HG03060 (cell line): ENCODE results near the gene UBAC2.

Experiments used
- ATAC-seq: cut with Tn5 transposase; IDR thresholded peaks from one replicate; pipeline ENCODE4 v1.9.1; 2021; ENCODE audit warnings: low read depth, moderate number of reproducible peaks; ENCODE audit not compliant: unreplicated experiment

The UBAC2 gene

DNA sequence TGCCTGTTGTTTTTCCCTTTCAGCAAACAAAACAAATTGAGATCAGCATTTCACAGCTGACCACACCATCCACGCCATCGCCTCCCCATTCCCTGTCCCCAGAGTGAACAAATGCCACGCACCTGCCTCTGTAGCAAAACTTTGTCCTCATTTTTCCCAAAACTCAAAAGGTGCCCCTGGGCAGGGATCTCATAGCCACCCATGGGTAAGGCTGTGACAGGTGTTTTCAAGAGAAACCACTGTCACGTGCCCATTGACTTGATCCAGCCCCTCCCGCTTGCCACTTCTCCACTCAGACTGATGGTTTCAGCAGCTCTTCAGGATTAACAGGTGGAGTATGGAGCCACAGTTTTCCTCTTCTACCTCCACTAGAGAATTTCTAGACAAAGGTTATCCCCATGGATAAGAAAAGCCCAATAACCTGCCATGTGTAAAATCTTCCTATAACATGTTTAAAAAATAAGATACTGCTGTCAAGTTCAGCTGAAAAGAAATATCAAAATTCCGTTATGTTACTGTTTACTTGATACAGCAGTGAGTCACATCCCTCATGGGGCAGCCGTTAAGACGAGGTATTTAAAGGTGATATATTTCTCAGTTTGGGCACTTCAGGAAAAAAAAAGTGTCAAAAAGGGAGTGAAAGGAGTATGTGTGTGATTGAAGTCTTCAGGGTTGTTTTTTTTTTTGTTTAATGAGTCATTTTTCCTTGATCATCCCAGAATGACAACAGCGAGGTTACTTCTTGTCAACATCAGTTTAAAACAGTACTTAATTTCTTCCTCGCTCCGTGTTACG is 170.0 kb downstream of the UBAC2 start:
- no peak for ATAC-seq

DNA sequence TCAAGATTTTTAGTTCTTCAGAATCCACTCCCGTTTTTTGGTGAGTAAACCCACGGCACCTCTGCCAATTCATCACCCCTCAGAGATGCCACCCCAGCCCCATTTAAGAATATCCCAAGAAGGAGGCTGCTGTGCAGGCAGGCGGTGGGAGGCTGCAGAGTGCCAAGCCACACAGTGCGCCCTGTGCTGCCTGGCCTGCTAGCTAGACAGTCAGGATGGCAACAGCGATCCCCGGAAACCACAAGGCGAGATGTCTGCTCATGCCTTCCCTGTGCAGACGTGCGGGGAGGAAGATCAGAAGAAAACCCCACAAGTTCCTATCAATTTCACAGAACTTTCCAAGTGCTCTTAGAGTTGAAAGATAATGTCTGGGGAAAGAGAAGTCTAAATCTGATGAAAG is 171.3 kb downstream of the UBAC2 start:
- ATAC-seq, result no peak

DNA sequence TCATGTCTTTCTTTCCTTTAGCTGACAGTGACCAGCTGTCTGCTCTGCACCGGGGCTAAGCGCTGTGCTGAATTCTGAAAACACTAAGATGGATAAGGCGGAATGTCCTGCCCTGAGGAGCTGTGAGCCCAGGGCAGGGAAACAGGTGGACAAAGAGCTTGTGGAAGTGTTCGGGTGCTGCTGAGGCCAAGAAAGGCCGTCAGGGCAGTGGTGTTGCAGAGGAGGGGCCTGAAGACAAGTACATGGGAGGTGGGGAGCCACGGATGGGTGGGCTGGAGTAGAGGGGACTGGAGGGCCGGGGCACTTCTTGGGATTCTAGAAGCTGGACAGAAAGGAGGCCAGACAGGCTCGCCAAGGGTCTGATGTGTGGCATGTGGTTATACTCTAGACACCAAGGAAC is 172.8 kb downstream of the UBAC2 start:
- ATAC-seq, result no peak

DNA sequence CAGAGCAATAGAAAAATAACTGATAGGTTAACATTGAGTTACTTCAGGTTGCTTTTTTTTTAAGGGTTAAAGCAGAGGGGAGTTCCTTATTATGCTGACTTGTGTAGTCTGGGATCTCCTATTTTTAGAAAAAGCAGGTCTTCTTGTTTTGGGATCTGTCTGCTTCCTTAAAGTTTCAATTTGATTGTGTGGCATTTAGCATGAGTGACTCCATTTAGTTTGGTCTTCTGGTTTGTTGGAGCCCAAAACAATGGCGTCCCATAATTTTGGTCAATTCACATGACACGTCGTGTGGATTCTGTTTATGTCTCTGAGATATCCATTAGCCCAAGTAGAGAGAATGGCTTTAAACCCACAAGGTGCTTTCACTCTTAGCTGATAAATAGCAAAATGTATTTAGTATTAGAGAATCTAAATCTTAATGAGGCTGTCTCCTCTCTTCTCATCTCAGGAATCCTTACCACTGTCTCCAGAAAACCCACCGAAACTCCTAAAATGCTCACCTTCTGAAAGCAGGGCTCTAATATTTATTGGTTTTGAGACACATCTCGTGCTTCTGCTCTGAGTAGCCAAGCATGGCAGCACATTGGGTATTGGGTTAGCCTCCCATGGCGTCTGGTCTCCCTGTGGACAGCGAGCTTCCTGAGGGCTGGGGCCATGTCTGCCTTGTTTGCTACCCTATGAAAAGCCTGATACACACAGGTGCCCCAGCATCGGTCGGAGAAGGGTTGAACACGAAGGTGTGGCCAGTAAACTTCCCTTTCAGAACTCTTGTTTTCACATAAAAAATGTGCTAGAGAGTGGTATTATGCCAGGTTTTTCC is 173.7 kb downstream of the UBAC2 start:
- no peak for ATAC-seq

DNA sequence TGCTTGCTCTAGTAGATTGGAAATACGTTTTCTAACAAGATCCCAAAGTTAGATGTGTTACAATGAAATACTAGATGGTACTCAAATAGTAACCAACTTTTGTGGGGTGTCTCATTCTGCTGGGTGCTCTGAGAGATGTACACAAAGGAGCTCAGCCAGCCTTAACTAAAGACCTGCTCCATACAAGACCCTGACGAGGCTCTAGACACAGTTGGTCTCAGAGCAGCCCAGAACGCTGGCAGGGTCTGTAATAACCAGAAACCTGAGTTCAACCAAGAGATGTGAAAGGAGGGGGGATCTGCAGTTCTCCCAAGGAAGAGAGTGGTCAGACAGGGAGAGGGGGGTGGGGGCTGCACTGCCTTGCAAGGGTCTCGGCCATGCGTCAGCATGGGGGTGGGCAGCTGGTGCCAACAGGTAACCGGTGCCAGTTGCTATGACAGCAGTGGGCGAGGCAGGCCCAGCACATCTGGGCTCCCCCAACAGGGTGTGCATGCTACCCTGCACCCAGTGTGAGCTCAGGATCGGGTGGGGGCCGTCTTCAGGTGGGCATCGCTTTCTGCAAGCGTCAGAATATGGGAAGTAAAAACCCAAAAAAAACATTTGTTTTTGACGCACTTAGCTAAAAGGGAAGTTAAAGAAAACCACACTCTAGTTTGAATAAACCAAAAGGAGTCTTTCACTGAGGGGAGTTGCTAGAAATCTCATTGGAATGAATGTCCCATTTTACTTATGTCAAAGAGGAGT is 174.5 kb downstream of the UBAC2 start:
- no peak for ATAC-seq

DNA sequence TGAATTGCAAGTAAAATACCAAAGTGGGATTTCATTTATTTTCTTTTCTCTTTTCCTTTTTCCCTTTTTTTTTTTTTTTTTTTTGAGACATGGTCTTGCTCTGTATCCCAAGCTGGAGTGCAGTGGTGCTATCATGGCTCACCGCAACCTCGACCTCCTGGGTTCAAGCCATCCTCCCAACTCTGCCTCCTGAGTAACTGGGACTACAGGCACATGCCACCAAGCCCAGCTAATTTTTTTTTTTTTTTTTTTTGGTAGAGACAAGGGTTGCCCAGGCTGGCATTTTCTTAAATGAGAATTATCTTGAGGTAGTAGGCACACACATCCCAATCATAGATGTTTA is 175.1 kb downstream of the UBAC2 start:
- no peak for ATAC-seq

DNA sequence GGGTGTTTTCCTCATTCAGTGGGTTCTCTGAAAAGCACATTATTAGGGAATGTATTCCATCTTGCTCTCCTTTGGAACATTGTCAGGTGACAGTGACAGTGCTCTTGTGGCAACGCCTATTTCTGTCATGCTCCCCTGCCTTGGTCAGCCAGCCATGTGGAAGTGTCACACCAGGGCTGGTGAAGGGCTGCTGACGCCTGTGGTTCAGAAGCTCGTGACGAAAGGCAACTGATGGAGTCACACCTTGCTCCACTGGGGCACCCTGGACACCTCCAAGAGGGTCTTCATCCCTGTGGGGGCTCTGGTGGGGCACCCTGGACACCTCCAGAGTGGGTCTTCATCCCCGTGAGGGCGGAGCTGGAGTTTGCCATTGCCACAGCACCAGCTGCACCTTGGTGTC is 175.5 kb downstream of the UBAC2 start:
- ATAC-seq, result peak; percentile 42

DNA sequence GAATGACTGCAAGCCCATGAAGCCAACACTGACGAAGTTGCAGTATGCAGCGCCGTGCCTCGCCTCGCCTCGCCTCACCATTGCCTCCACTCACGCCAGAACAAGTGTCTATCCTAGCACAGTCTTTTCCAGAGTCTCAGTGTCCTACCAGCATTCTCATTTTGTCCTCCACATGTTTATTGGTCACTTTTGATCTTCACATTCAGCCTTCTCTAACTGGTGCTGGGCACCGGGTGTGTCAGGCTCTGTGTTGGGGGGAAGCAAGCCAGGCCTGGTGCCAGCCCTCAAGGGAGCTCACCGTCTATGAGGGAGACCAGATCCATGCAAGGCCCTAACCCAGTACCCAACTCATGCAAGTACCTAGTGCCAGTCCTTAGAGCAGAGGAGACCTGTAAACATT is 176.3 kb downstream of the UBAC2 start:
- ATAC-seq, result no peak

DNA sequence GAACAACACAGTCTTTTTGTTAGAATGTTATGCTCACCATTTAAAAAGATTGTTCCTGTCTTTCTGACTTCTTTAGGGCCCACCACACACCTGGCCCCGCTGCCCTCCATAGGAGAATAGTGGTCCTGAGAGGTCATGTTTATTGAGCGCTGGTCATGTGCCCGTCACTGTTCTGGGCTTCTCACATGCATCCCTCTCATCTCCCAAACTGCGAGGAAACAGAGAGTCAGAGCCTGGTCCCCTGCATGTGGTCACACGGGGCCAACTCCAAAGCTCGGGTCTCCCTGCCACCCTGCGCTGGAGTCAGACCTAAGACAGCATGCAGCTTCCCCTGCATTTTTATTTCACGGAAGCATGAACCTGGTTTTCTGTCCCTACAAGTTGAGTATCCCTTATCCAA is 177.0 kb downstream of the UBAC2 start:
- no peak for ATAC-seq

DNA sequence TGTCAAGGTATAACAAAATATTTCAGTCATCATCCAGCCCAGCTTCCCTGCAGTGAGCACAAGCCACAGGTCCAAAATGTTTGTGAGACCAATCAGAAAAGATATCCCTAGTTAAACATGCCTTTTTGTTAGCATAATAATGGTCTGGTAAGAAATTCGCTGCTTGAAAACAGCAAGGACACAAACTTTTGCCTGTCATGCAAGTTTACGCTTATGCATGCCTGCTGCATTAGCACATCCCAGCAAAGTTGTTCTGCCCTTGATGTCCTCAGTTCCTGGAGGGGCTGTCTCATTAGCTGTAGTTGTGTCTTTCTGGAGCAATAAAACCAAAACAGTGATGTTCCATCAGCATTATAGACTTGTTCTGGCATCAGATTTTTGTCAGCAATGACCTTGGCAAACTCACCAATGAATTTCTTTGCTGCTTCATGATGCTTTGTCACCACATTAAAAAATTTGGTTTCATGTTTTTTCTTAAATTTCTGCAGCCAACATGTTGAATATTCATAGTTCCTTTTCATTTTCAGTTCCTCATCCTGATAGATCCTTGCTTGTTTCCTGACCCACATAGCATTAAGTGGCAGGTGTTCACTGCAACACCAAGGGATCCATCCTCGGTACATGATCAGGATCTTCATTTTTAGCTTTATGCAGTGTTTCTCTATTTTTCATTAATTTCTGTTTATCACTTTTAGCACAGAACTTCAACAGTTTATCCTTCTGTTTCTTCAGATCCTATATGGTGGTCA is 178.5 kb downstream of the UBAC2 start:
- no peak for ATAC-seq

DNA sequence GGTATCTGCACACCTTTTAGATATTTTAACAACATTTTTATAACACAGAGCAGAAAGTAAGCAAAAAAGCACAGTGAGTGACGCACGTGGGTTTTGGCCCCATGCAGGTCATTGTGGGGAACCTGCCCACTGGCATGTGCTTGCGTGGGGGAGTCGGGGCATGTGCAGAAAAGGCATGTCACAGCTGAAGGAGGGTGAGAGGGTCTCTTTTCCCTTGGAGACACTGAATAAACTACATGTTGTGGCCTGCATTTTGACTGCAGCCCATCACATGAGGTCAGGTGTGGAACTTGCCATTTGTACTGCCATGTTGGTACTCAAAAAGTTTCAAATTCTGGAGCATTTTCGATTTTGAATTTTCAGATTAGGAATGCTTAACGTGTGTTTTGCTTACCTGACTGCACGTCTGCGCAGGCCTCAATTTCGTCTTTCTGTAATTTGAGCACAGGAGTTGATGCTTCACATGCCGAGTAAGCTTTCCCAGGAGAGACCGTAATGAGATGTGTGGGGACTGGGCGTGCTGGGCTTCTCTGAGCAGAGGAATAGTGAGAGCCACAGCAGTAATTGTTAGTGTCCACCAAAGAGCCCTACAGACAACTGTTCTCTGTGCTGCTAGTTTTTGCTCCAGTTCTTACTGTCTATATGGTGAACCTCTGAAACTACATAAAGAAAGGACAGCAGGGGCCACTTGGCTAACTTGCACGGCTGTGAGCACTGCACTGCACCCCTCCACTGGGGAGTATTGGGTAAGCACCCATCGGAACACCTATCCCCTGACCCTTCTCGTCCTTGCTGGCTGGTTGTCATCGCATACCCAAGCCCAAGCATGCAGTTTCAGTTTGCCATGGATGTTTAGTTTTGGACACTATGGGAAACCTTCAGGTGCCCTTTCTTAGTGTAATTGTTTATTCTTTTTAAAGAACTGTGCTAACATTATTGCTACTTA is 179.5 kb downstream of the UBAC2 start:
- ATAC-seq, result no peak

DNA sequence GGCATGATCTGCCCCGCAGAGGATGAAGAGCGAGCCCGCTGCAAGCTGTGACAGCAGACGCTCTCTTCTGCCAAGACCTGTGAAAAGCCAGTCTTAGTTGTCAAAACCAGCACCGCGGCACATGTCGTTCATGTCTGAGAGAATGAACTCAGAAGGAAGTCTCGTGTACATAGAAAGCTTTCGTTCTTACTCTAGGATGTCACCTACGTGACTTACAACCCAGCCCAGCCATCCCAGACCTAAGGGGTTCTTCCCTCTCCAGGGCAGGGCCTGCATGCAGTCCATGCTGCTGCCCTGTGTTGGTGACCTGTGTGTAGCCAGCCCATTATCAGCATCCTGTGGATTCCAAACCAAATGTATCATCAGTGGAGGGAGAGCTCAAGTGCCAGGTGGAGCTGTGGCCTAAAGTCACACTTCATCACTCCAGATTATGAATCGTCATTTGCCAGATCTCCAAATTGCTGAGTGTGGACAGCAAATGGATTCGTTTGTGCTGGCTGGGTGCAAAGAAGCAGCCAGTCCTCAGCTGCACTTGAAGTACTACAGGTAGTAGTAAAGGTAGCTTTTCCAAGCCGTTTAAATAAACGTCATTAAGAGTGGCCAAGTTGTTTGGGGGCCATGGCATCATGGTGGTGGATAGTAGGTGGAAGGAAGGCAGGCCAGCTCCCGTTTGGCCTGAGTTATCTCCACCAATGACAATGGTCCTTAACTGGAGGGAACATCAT is 180.4 kb downstream of the UBAC2 start:
- peak; percentile 45 for ATAC-seq

DNA sequence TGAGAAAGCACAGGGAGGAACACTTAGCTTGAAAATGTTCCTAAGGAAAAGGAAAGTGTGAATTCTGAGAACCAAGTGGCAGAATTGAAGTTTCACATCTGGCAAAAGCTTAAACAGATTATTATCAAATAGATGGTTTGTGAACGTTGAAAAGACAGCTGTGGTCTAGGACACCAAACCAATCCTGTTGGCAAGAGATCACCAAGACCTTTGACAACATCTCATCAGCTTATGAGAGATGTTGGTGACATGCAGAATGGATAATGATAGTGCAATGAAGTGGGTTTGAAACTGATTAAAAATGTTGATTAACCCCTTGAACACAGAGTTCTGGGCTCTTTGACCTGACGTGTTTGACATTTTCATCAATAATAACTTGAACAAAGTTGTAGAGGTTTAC is 181.1 kb downstream of the UBAC2 start:
- no peak for ATAC-seq

DNA sequence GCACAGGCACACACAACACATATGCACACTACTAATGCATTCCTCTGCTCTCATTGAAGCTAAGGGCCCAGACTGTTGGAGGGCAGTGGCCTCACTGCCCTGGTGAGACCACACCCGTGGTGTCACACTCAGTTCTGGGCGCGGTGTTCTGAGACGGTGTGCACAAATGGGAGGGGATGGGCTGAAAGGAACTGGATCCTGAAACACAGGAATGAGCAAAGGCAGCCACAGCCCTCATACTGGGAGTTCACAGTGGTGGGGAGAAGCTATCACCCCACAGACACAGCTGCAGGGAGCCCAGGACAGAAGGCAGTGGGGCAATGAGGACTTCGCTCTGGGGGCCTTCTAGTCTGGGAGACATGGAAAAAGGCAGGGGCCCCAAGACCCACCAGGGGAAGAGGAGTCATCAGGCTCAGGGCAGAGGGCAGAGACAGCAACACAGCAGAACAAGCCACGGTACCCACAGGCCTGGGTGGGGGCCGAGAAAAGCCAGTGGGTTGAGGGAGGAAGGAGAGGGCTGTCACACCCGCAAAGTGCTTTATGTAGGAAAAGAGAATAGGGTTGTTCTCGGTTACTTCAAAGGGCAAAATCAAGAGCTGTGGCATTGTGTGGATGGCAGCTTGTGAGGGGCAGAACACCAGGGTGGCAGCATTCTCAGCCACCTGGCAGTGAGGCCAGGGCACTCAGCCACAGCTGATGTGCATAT is 181.9 kb downstream of the UBAC2 start:
- ATAC-seq, result no peak

DNA sequence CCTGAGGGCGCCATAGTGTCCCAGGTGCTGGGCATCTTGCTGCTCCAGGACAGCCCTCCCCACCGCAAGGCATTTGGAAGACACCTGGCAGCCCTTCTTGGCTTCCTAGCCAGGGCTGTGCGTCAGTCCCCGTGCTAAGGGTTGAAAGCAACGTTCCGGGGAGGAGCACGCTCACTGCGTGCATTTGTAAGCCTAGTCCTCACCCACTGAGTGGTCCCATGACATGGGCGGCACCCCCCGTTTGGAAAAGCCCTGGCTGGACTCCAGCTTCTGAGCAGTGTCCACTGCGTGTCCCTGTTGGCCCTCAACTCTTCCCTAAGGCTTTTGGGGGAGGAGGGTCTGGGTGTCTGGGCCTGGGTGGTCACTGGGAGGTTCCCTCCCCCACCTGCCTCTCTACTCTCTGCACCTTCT is 182.9 kb downstream of the UBAC2 start:
- ATAC-seq, result no peak

DNA sequence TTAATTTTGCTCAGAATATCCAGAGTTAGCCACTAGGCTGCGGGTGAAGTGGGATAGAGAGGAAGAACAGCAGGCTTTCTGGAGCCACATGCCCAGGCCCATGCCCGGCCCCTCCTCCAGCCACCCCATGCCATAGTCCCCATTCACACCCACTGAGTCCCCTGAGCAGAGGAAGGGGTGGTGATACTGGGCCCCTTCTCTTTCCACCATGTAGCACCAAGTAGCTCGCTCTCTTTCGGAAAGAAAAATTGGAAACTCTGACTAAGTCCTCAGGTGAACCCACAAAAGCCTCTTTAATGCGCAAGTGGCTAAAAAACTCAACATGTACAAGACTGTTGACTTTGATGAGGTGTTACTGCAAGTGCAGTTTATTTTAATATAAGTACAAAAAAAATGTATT is 183.3 kb downstream of the UBAC2 start:
- ATAC-seq, result no peak

DNA sequence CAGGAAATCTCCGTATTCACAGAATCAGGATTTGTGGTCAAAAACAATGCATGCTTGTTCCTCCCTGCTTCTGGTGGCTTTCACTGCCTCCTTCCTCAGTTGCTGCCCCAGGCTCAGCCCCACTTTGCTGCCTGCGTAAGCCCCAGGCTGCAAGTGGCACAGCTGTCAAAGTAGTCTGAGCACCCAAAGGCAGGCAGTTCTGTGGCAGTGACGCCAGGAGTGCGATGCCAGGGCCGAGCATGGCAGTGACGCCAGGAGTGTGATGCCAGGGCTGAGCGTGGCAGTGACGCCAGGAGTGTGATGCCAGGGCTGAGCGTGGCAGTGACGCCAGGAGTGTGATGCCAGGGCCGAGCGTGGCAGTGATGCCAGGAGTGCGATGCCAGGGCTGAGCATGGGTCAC is 183.8 kb downstream of the UBAC2 start:
- ATAC-seq, result no peak

DNA sequence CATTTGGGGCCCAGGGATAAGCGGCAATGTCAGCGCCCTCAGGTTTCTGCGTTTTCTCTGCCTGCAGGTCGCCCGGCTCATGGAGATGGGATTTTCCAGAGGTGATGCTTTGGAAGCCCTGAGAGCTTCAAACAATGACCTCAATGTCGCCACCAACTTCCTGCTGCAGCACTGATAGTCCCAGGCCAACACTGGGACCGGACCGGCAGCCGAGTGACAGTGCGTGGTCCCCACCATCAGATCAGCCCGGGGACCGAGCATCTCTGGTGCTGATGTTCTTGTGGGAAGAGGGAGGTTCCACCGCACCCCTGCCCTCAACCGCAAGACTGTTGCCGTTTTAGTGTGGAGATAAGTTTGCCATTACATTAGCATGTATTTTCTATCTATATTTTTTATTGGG is 184.5 kb downstream of the UBAC2 start:
- no peak for ATAC-seq
